Thyroid gland (tissue), 4 donors: ENCODE measurements around the gene UTP18. TPM values are rescaled to one million over a fixed set of nuclear protein-coding genes. Genes with fewer than 3 reads are reported as not detected.
"Not testable (repeated sequence)": the region's sequence is repeated elsewhere in the genome, so short reads cannot be mapped to it uniquely, and the experiment has no call there.

ENCODE experiments used
- DNase-seq, 2 donors: peaks; one replicate each; pipeline ENCODE4 v3.0.0-alpha.2; 2019
- H3K27ac ChIP-seq, 3 donors: fragments of 200-600 bp; sonication (generic); 1 replicate in 2 of 3; 2 replicates in 1 of 3; pipeline ENCODE4 v1.5.1; 2016 to 2019; ENCODE audit warnings: mild to moderate bottlenecking in 1 of 3, moderate library complexity in 1 of 3
- H3K27me3 ChIP-seq: fragments of 200-600 bp; sonication (generic); one replicate; pipeline ENCODE4 v1.5.1; 2019
- H3K36me3 ChIP-seq, 2 donors: fragments of 200-600 bp; sonication (generic); one replicate each; pipeline ENCODE4 v1.5.1; 2016 to 2019
- H3K4me1 ChIP-seq, 2 donors: fragments of 200-600 bp; sonication (generic); one replicate each; pipeline ENCODE4 v1.5.1; 2017 to 2019
- H3K4me3 ChIP-seq, 3 donors: fragments of 200-600 bp; sonication (generic); replicated peaks in 1 of 3; 1 replicate in 2 of 3; 2 replicates in 1 of 3; pipeline ENCODE4 v1.5.1; 2016; ENCODE audit warnings: mild to moderate bottlenecking in 1 of 3
- H3K9me3 ChIP-seq: fragments of 200-600 bp; sonication (generic); one replicate; pipeline ENCODE4 v1.5.1; 2017
- CTCF ChIP-seq, 6 experiments: fragments of 200-600 bp in 3 of 6; fragments of 450-650 bp in 3 of 6; sonication (generic) in 3 of 6; IDR thresholded peaks; one replicate each; pipeline ENCODE4 v1.5.1; 2016 to 2019; ENCODE audit warnings: antibody characterized with exemption in 6 of 6, mild to moderate bottlenecking in 2 of 6, inconsistent platforms in 1 of 6, moderate library complexity in 1 of 6
- POLR2A ChIP-seq, 2 donors: fragments of 450-650 bp; IDR thresholded peaks; one replicate each; pipeline ENCODE4 v1.6.1; 2017; ENCODE audit warnings: antibody characterized with exemption in 2 of 2, mild to moderate bottlenecking in 2 of 2, moderate library complexity in 1 of 2
- WGBS, 2 donors: methylation state at CpG; one replicate each; pipeline ENCODE4 v1.1.5; 2017; 5-methylcytosine and 5-hydroxymethylcytosine counted together
- intact Hi-C: fragments of 100-400 bp; cut with DNase I; formaldehyde crosslinking; loops from one replicate; pipeline ENCODE4 v1.15.1; 2023
- total RNA-seq, 4 donors: library from RNA; depleted of rRNA; stranded (reverse); fragments of >200 nt; gene quantifications; one replicate each; pipeline ENCODE4 v1.2.3, GENCODE V29; 2016

Gene UTP18
- total RNA-seq, 4 donors from 2014 or later, result 35.6 to 43.5 (median 38.6) TPM

DNA sequence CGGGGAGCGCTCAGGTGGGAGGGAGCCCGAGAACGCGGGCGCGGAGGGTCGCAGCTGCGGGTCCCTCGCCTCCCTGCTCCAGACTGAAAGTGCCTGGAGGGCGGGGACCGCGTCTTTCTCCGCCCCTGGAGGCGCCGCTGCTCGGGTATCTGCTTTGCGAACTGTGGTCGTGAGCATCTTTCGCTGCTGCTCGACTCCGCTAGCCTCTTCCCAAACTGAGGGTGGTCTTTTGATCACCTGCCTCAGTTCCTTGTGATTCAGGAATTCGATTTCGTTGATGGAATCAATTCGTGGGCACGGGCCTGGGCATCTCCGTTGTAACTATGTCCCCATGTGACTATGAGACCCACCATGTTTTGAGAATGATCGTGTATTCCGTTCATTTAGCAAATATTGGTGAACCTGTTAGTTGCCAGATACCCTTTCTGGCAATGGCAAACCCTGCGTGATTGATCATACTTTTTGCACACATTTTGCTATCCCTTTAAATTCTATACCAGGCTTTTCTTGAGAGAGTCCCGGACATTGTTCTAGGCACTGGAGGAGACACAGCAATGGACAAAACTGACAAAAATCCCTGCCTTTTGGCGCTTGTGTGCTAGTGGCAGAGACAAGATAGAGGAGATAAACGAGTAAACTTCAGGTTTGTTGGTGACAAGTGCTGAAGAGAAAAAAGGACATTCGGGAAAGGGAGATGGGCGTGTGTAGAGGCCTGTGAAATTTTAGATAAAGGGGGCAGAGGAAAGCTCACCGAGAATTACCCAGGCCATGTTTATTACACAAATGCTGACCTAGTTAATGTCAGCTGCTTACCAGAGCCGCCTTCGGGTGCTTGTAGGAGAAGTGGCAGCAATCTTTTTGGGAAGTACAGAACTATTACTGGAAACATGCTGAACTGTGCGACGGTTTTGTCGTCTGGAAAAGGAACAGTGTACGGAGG is 948 bp downstream of the UTP18 start:
- intact Hi-C loops, result loop anchor here (5.0 kb wide), 1 partner anchor 94 kb away; the partner anchor contains the start of gene NME2
- no peak for TF ChIP-seq POLR2A (IDR thresholded peaks at IDR 0.05)
- TF ChIP-seq CTCF (IDR thresholded peaks at IDR 0.05), result no peak
- DNase-seq, result peak in 1 of 2 donors; percentile 68
- Histone ChIP-seq H3K4me3 (peak overlapping the region; percentile 45 to 93 (median 85)), H3K9me3 (no peaks in the 10 kb centered on the region), H3K27me3 (no peaks in the 10 kb centered on the region), H3K4me1 (peaks cover 26 to 28% of the 10 kb centered on the region in 2 donors), H3K36me3 (peaks cover 0 to 7% of the 10 kb centered on the region in 2 donors), H3K27ac (peak overlapping the region in 1 of 3 donors; percentile 96)
- WGBS, 2 donors, result 19 to 29% methylated on average over 22 to 29 of the region's 42 CpGs

GRCh38 chr17:51263006-51263405 is 2.7 kb downstream of the UTP18 start:
- H3K9me3 ChIP-seq, result no peaks in the 10 kb centered on the region
- peaks cover 11 to 14% of the 10 kb centered on the region in 2 donors for H3K36me3 ChIP-seq
- no peak for DNase-seq
- peaks cover 19 to 22% of the 10 kb centered on the region in 2 donors for H3K4me1 ChIP-seq
- WGBS, 2 donors, result 93 to 95% methylated on average over 3 of the region's 3 CpGs
- no peak overlapping the region for H3K27ac ChIP-seq
- intact Hi-C loops, result loop anchor here (5.0 kb wide), 1 partner anchor 96 kb away; the partner anchor contains the start of gene NME2
- H3K4me3 ChIP-seq, result no peak overlapping the region
- no peak for TF ChIP-seq CTCF (IDR thresholded peaks at IDR 0.05)
- TF ChIP-seq POLR2A (IDR thresholded peaks at IDR 0.05), result no peak
- no peaks in the 10 kb centered on the region for H3K27me3 ChIP-seq

DNA sequence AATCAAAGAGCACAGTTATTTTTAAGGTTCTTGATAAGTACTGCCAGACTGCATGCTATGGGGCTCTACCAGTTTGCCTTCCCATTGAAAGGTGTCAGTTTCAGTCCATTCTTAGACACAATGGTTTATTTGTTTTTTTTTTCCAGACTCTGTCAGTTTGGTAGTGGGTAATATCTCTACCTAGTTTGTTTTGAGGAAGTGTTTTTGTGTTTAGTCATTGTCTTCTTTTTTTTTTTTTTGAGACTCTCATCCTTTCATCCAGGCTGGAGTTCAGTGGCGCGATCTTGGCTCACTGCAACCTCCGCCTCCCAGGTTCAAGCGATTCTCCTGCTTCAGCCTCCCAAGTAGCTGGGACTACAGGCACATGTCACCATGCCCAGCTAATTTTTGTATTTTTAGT is 4.1 kb downstream of the UTP18 start:
- not testable (repeated sequence) for H3K27ac ChIP-seq, H3K27me3 ChIP-seq, DNase-seq, H3K9me3 ChIP-seq, H3K4me3 ChIP-seq
- WGBS, 2 donors, result 82 to 99% methylated on average over 4 of the region's 4 CpGs
- intact Hi-C loops, result loop anchor here (5.0 kb wide), 1 partner anchor 97 kb away; the partner anchor contains the start of gene NME2
- peaks cover 23 to 29% of the 10 kb centered on the region in 2 donors for H3K36me3 ChIP-seq
- H3K4me1 ChIP-seq, result peaks cover 8 to 11% of the 10 kb centered on the region in 2 donors

DNA sequence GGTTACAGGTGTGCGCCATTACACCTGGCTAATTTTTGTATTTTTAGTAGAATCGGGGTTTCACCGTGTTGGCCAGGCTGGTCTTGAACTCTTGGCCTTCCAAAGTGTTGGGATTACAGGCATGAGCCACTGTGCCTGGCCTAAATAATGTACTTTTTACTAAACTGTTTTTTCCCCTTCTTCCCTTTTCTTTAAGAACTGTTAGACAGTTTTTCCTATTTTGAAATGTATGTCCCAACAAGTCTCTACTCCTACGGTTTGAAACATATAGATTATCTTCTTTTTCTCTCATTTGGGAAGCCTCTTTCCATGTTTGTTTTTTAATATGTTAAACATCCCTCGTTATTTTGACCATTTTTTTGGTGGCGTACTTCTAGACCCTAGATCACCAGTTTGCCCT is 9.6 kb downstream of the UTP18 start:
- Histone ChIP-seq H3K9me3 (no peaks in the 10 kb centered on the region), H3K4me1 (no peaks in the 10 kb centered on the region), H3K27ac (no peak overlapping the region), H3K27me3 (no peaks in the 10 kb centered on the region), H3K36me3 (peaks cover 35 to 41% of the 10 kb centered on the region in 2 donors), H3K4me3 (no peak overlapping the region)
- intact Hi-C loops, result no loop called here
- DNase-seq, result no peak
- 93 to 96% methylated on average over 6 of the region's 6 CpGs for WGBS, 2 donors
- TF ChIP-seq CTCF (IDR thresholded peaks at IDR 0.05), result no peak

DNA sequence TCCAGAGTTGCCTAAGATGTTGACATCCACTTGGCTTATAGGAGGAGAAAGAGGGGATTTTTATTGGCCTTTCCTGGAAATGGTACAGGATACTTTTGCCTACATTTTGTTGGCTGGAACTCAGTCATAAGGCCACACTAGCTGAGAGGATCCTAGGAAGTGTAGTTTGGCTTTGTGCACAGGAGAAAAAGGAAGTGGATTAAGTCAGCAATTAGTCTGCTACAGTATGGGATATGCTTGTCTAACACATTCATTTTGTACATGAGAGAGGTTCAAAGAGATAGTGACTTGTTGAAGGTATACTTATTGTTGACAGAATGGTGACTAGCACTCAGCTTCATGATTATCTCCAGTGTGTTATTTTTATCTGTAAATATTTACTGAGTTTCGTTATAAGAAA is 10.3 kb downstream of the UTP18 start:
- H3K27me3 ChIP-seq, result no peaks in the 10 kb centered on the region
- DNase-seq, result no peak
- intact Hi-C loops, result no loop called here
- no peaks in the 10 kb centered on the region for H3K9me3 ChIP-seq
- peaks cover 38 to 41% of the 10 kb centered on the region in 2 donors for H3K36me3 ChIP-seq
- 82 to 86% methylated on average over 1 of the region's 1 CpG for WGBS, 2 donors
- H3K4me3 ChIP-seq, result no peak overlapping the region
- no peaks in the 10 kb centered on the region for H3K4me1 ChIP-seq
- TF ChIP-seq CTCF (IDR thresholded peaks at IDR 0.05) (no peak), POLR2A (IDR thresholded peaks at IDR 0.05) (no peak)
- no peak overlapping the region for H3K27ac ChIP-seq
